Renal cortical epithelial cell (primary cell): Measurements from ENCODE around the gene DCAF15. TPM values are rescaled to one million over a fixed set of nuclear protein-coding genes. Genes with fewer than 3 reads are reported as not detected.

ENCODE experiments used
- DNase-seq: peaks from one replicate; pipeline ENCODE4 v3.0.0-alpha.2; 2011; ENCODE audit warnings: low read depth
- total RNA-seq: library from RNA; depleted of rRNA; stranded (reverse); fragments of >200 nt; gene quantifications from 2 replicates; pipeline ENCODE4 v1.2.3, GENCODE V29; 2014

The DCAF15 gene
- total RNA-seq, 1 donor from 2014 or later, result 15.0 TPM

GRCh38 chr19:13976446-13976845 is 24.1 kb downstream of the DCAF15 start:
- DNase-seq, result no peak

- no peak for DNase-seq
These were observed 25.5 kb downstream of the DCAF15 start for GRCh38 chr19:13977803-13978202.

- peak; percentile 13 for DNase-seq
These were observed 26.3 kb downstream of the DCAF15 start for GRCh38 chr19:13978351-13979243.

GRCh38 chr19:13979244-13979615 is 26.9 kb downstream of the DCAF15 start:
- DNase-seq, result no peak

- no peak for DNase-seq
These were observed 27.4 kb downstream of the DCAF15 start for GRCh38 chr19:13979686-13980085.

- DNase-seq, result no peak
These were observed 28.0 kb downstream of the DCAF15 start for GRCh38 chr19:13980340-13980739.

- DNase-seq, result no peak
These were observed 28.7 kb downstream of the DCAF15 start for GRCh38 chr19:13981021-13981420.

- DNase-seq, result no peak
These were observed 29.2 kb downstream of the DCAF15 start for GRCh38 chr19:13981467-13981866.

GRCh38 chr19:13981988-13982501 is 29.7 kb downstream of the DCAF15 start:
- no peak for DNase-seq

GRCh38 chr19:13982773-13983172 is 30.5 kb downstream of the DCAF15 start:
- no peak for DNase-seq

GRCh38 chr19:13983213-13983889 is 31.0 kb downstream of the DCAF15 start:
- no peak for DNase-seq

- no peak for DNase-seq
These were observed 31.9 kb downstream of the DCAF15 start for GRCh38 chr19:13984186-13984585.

- DNase-seq, result no peak
These were observed 32.8 kb downstream of the DCAF15 start for GRCh38 chr19:13984875-13985741.

- no peak for DNase-seq
These were observed 33.5 kb downstream of the DCAF15 start for GRCh38 chr19:13985771-13986347.

GRCh38 chr19:13986348-13986904 is 34.1 kb downstream of the DCAF15 start:
- DNase-seq, result peak; percentile 38

GRCh38 chr19:13987101-13987890 is 35.0 kb downstream of the DCAF15 start:
- no peak for DNase-seq

- no peak for DNase-seq
These were observed 37.2 kb downstream of the DCAF15 start for GRCh38 chr19:13989487-13989886.

- no peak for DNase-seq
These were observed 37.8 kb downstream of the DCAF15 start for GRCh38 chr19:13990085-13990484.

- no peak for DNase-seq
These were observed 39.7 kb downstream of the DCAF15 start for GRCh38 chr19:13992025-13992424.

- DNase-seq, result no peak
These were observed 41.4 kb downstream of the DCAF15 start for GRCh38 chr19:13993590-13994300.
